ENCODE data around the gene IRX6.

The IRX6 gene

GRCh38 chr16:55322327-55322726, 1.7 kb upstream of the IRX6 start:
- no peak for DNase-seq (ENCODE audit: low read depth, low spot score)

- DNase-seq (ENCODE audit: low read depth, low spot score): peak; percentile 11
These were observed 479 bp downstream of the IRX6 start for GRCh38 chr16:55324285-55325079.

- no peak for DNase-seq (ENCODE audit: low read depth, low spot score)
These were observed 1.1 kb downstream of the IRX6 start for GRCh38 chr16:55325080-55325447.

GRCh38 chr16:55325458-55326109, 1.6 kb downstream of the IRX6 start:
- DNase-seq (ENCODE audit: low read depth, low spot score): no peak

GRCh38 chr16:55326261-55327092, 2.5 kb downstream of the IRX6 start:
- DNase-seq (ENCODE audit: low read depth, low spot score): no peak

- DNase-seq (ENCODE audit: low read depth, low spot score): no peak
These were observed 4.9 kb downstream of the IRX6 start for GRCh38 chr16:55328611-55329569.

GRCh38 chr16:55329791-55330428, 5.9 kb downstream of the IRX6 start:
- no peak for DNase-seq (ENCODE audit: low read depth, low spot score)

GRCh38 chr16:55330781-55331647, 7.0 kb downstream of the IRX6 start:
- no peak for DNase-seq (ENCODE audit: low read depth, low spot score)

- DNase-seq (ENCODE audit: low read depth, low spot score): no peak
These were observed 7.7 kb downstream of the IRX6 start for GRCh38 chr16:55331648-55332185.

GRCh38 chr16:55333684-55334083, 9.7 kb downstream of the IRX6 start:
- no peak for DNase-seq (ENCODE audit: low read depth, low spot score)

GRCh38 chr16:55338646-55339045, 14.6 kb downstream of the IRX6 start:
- no peak for DNase-seq (ENCODE audit: low read depth, low spot score)

GRCh38 chr16:55340445-55340844, 16.4 kb downstream of the IRX6 start:
- DNase-seq (ENCODE audit: low read depth, low spot score): no peak

GRCh38 chr16:55341681-55342080, 17.7 kb downstream of the IRX6 start:
- no peak for DNase-seq (ENCODE audit: low read depth, low spot score)

GRCh38 chr16:55346475-55346874, 22.5 kb downstream of the IRX6 start:
- DNase-seq (ENCODE audit: low read depth, low spot score): no peak

GRCh38 chr16:55349867-55350266, 25.9 kb downstream of the IRX6 start:
- no peak for DNase-seq (ENCODE audit: low read depth, low spot score)

GRCh38 chr16:55350984-55351383, 27.0 kb downstream of the IRX6 start:
- no peak for DNase-seq (ENCODE audit: low read depth, low spot score)

GRCh38 chr16:55351936-55352335, 27.9 kb downstream of the IRX6 start:
- DNase-seq (ENCODE audit: low read depth, low spot score): no peak

GRCh38 chr16:55357241-55357640, 33.2 kb downstream of the IRX6 start:
- no peak for DNase-seq (ENCODE audit: low read depth, low spot score)

- DNase-seq (ENCODE audit: low read depth, low spot score): no peak
These were observed 35.9 kb downstream of the IRX6 start for GRCh38 chr16:55359946-55360345.

GRCh38 chr16:55364811-55365210, 40.8 kb downstream of the IRX6 start:
- DNase-seq (ENCODE audit: low read depth, low spot score): no peak
